ENCODE measurements around the gene RCL1.

RCL1 gene

DNA sequence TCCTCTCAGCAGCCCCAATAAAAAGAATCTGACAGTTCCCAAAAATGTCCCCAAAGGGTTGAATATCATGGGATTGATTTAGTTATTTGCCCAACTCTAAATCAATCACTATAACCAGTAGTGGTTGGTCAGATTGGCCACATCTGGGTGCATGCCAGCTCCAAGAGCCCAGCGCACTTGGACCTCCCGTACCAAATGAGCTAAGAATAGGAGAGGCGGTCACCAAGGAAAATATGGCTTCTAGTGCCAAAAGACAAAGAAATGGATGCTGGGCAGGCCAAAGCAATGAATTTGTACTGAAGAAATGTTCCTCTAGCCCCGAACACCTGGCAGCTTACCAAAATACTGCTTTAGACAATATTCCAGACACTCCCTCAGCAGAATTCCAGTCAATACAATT, 80.3 kb downstream of the RCL1 start:
- TF ChIP-seq, protein P1, sequence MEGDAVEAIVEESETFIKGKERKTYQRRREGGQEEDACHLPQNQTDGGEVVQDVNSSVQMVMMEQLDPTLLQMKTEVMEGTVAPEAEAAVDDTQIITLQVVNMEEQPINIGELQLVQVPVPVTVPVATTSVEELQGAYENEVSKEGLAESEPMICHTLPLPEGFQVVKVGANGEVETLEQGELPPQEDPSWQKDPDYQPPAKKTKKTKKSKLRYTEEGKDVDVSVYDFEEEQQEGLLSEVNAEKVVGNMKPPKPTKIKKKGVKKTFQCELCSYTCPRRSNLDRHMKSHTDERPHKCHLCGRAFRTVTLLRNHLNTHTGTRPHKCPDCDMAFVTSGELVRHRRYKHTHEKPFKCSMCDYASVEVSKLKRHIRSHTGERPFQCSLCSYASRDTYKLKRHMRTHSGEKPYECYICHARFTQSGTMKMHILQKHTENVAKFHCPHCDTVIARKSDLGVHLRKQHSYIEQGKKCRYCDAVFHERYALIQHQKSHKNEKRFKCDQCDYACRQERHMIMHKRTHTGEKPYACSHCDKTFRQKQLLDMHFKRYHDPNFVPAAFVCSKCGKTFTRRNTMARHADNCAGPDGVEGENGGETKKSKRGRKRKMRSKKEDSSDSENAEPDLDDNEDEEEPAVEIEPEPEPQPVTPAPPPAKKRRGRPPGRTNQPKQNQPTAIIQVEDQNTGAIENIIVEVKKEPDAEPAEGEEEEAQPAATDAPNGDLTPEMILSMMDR (IDR thresholded peaks at IDR 0.05; ENCODE audit: low read depth, low read length): no peak
- no peak overlapping the region for H3K4me3 ChIP-seq (replicated peaks in 1 of 2; ENCODE audit: low read depth in 2 of 2, low read length in 2 of 2)
- no peak for DNase-seq (ENCODE audit: low read depth in 2 of 2)

DNA sequence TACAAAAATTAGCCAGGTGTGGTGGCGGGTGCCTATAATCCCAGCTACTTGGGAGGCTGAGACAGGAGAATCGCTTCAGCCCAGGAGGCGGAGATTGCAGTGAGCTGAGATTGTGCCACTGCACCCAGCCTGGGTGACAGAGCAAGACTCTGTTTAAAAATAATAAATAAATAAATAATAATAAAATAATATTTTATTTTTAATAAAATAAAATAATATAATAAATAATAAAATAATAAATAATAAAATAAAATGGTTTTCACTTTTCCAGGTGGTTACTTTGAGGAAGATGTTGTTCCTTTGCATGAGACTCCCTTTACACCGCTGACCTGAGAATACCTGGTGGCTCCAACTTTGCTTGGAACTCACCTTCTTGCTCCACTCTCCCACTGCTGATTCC, 82.8 kb downstream of the RCL1 start:
- no peak for DNase-seq (ENCODE audit: low read depth in 2 of 2)
- TF ChIP-seq, protein P1 (IDR thresholded peaks at IDR 0.05; ENCODE audit: low read depth, low read length): no peak
- no peak overlapping the region for H3K4me3 ChIP-seq (replicated peaks in 1 of 2; ENCODE audit: low read depth in 2 of 2, low read length in 2 of 2)

DNA sequence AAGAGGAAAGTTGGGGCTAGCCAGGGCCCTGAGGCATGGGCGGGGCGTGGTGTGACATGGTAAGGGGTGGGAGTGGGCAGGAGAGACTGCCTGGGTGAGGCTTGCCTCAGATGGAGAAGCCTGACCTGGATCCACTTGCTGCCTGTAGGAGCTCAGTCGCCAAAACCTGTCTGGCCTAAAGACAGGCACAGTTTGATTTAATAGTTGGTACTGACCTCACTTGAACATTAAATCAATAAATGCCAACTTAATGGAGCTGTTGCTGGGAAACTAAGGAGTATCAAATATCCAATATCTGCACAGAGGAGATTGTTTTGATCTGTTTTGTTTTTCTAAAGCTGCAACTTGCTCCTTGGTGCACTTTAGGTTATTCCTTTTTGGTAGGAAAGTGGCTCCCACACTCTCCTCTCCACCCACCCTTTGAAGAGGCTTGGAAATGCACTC, 86.4 kb downstream of the RCL1 start:
- no peak overlapping the region for H3K4me3 ChIP-seq (replicated peaks in 1 of 2; ENCODE audit: low read depth in 2 of 2, low read length in 2 of 2)
- DNase-seq (ENCODE audit: low read depth in 2 of 2): no peak
- TF ChIP-seq, protein P1 (IDR thresholded peaks at IDR 0.05; ENCODE audit: low read depth, low read length): no peak

DNA sequence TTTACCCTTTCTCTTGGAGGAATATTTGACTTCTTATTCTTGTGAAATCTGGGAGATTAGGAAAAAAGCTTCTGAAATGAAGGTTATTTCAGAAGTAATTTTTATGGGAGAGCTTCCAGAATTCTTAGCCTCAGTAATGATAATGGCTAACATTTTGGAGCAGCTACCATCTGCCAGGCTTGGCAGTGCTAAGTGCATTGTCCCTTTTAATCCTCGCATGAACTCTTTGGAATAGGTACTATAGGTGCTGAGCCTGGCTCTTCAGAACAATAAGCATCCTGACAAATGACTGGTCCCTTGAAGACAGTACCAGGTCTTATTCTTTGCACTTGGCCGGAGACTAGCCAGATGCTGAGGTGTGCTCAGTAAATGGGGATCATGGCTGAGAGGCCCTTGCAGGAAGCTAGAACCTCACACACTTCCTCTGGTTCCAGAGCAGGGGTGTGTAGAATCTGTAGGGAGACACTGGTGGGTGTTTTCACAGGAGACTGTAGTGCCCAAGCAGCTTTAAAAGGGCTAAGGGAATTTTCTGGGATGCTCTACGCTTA, 90.7 kb downstream of the RCL1 start:
- H3K4me3 ChIP-seq (replicated peaks in 1 of 2; ENCODE audit: low read depth in 2 of 2, low read length in 2 of 2): no peak overlapping the region
- TF ChIP-seq, protein P1 (IDR thresholded peaks at IDR 0.05; ENCODE audit: low read depth, low read length): no peak
- DNase-seq (ENCODE audit: low read depth in 2 of 2): no peak

DNA sequence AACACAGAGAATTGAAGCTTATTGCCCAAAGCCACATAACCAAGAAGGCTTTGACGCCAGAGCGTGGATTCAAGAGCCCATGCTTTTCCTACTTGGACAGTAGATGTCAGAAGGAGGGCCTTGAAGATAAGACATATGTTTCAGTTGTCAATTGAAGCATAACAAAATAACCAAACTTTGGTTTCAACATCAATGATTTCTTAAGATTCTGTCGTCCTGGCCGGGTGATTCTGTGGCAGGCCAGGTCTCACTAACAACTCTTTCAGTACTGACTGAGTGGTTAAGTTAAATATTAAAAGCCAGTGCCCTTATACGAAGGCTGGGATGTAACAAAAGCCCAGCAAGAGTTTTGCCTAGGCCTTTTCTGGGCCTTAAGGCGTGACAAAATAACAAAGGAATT, 94.0 kb downstream of the RCL1 start:
- H3K4me3 ChIP-seq (replicated peaks in 1 of 2; ENCODE audit: low read depth in 2 of 2, low read length in 2 of 2): no peak overlapping the region
- no peak for DNase-seq (ENCODE audit: low read depth in 2 of 2)
- TF ChIP-seq, protein P1 (IDR thresholded peaks at IDR 0.05; ENCODE audit: low read depth, low read length): no peak

DNA sequence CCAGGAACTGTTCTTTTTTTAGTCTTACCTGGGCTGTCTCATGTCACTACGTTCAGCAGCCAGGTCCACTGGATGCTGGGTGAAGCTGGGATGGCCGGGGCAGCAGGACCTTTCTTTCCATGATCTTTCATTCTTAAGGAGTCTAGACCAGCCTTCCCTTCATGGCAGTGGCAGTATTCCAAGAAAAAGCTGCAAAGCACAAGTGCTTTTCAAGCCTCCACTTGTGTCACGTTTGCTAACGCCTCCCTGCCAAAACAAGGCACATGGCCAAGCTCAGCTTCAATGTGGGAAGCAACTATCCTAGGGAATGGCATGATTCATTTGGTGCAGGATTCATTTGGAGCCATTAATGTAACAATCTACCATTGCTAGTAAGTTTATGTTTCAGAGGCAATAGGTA, 94.8 kb downstream of the RCL1 start:
- TF ChIP-seq, protein P1 (IDR thresholded peaks at IDR 0.05; ENCODE audit: low read depth, low read length): no peak
- peak in 1 of 2 donors; percentile 81 for DNase-seq (ENCODE audit: low read depth in 2 of 2)
- H3K4me3 ChIP-seq (replicated peaks in 1 of 2; ENCODE audit: low read depth in 2 of 2, low read length in 2 of 2): no peak overlapping the region

DNA sequence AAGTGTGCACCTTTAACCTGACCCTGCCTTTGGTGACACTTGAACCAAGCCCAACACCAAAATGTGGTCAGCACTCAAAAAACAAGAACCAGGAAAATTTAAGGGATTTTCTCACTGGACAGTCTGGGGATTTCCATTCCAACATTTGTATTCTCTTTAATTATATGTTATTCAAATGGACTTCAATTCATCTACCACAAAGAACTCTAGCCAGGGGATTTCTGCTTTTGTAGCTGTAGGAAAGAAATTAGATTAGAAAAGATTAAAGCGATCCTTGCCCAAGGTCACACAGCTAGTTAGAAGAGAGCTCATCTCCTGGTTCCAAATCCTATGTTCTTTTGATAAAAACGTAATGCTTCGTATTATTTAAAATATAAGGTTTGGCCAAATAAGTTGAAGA, 97.5 kb downstream of the RCL1 start:
- DNase-seq (ENCODE audit: low read depth in 2 of 2): no peak
- H3K4me3 ChIP-seq (replicated peaks in 1 of 2; ENCODE audit: low read depth in 2 of 2, low read length in 2 of 2): no peak overlapping the region
- TF ChIP-seq, protein P1 (IDR thresholded peaks at IDR 0.05; ENCODE audit: low read depth, low read length): no peak
